ENCODE data around the gene DAD1. TPM values are rescaled to one million over a fixed set of nuclear protein-coding genes. Genes with fewer than 3 reads are reported as not detected.

The DAD1 gene
- total RNA-seq, 1 donor from 2014 or later: 164 TPM

Small RNAs within 50 kb of the gene (small RNA-seq; reads per million reads assigned to genes)
- not detected for gene TRAJ1 (ENCODE audit: low replicate concordance)
- not detected for gene TRAJ10 (ENCODE audit: low replicate concordance)
- not detected for gene TRAJ11 (ENCODE audit: low replicate concordance)
- gene TRAJ12 (ENCODE audit: low replicate concordance): not detected
- not detected for gene TRAJ13 (ENCODE audit: low replicate concordance)
- not detected for gene TRAJ14 (ENCODE audit: low replicate concordance)
- gene TRAJ16 (ENCODE audit: low replicate concordance): not detected
- gene TRAJ17 (ENCODE audit: low replicate concordance): not detected
- not detected for gene TRAJ18 (ENCODE audit: low replicate concordance)
- gene TRAJ19 (ENCODE audit: low replicate concordance): not detected
- not detected for gene TRAJ2 (ENCODE audit: low replicate concordance)
- not detected for gene TRAJ20 (ENCODE audit: low replicate concordance)
- gene TRAJ21 (ENCODE audit: low replicate concordance): not detected
- gene TRAJ22 (ENCODE audit: low replicate concordance): not detected
- gene TRAJ23 (ENCODE audit: low replicate concordance): not detected
- not detected for gene TRAJ24 (ENCODE audit: low replicate concordance)
- gene TRAJ25 (ENCODE audit: low replicate concordance): not detected
- gene TRAJ26 (ENCODE audit: low replicate concordance): not detected
- gene TRAJ27 (ENCODE audit: low replicate concordance): not detected
- gene TRAJ28 (ENCODE audit: low replicate concordance): not detected
- gene TRAJ3 (ENCODE audit: low replicate concordance): not detected
- not detected for gene TRAJ4 (ENCODE audit: low replicate concordance)
- not detected for gene TRAJ5 (ENCODE audit: low replicate concordance)
- not detected for gene TRAJ6 (ENCODE audit: low replicate concordance)
- not detected for gene TRAJ7 (ENCODE audit: low replicate concordance)
- gene TRAJ8 (ENCODE audit: low replicate concordance): not detected
- gene TRAJ9 (ENCODE audit: low replicate concordance): not detected

Other genes starting within 250 kb of the DAD1 start
- gene ABHD4, start 9.1 kb upstream of the DAD1 start, total RNA-seq: 11.3 TPM
- not detected for gene OR6J1, start 55.1 kb upstream of the DAD1 start, total RNA-seq
- gene OXA1L, start 177.5 kb upstream of the DAD1 start, total RNA-seq: 52.7 TPM
- 6.8 TPM for gene SLC7A7, start 226.2 kb upstream of the DAD1 start, total RNA-seq
- gene MRPL52, start 240.7 kb upstream of the DAD1 start, total RNA-seq: 26.3 TPM
- 171 TPM for gene MMP14, start 247.4 kb upstream of the DAD1 start, total RNA-seq